ENCODE data around the gene SMIM41. TPM values are rescaled to one million over a fixed set of nuclear protein-coding genes. Genes with fewer than 3 reads are reported as not detected.
A peak's percentile ranks its signal among the peaks of the same experiment; 100 is the strongest.

The SMIM41 gene
- polyA plus RNA-seq, 3 donors = not detected

DNA sequence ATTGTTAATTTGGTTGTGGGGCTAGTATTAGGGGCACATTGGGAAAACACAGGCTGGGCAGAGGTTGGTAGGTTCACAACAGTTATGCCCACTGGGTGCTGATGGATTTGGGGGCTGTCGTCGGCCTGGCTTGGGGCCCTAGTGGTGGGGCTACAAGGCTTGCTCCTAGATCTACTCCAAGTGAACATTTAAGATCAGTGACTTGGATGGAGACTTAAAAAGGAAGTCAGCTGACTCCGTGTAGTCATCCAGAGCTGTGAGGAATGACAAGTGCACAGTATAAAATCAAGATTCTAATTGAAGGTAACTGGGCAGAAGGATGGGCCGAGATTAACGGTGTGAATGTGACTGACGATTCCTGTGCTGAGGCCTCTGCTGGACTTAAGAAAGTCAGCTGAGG lies 41.1 kb upstream of the SMIM41 start:
- H4K20me1 ChIP-seq (ENCODE audit: insufficient read depth, low read length) = no peaks in the 10 kb centered on the region
- no peaks in the 10 kb centered on the region for H3K9me3 ChIP-seq (replicated peaks in 1 of 2; ENCODE audit: control insufficient read depth in 1 of 2, insufficient read depth in 1 of 2, low read length in 2 of 2)
- Mint-ChIP-seq H3K27me3 (ENCODE audit: low read depth in 3 of 3) (peaks cover 39 to 47% (median 43%) of the 10 kb centered on the region in 3 donors), H3K27ac (peak overlapping the region; percentile 76 to 94 (median 86)), H3K36me3 (peaks cover 10 to 13% of the 10 kb centered on the region in 2 donors), H3K4me1 (peaks cover 54% of the 10 kb centered on the region), H3K9me3 (peaks cover 0 to 3% (median 0%) of the 10 kb centered on the region in 7 donors), H3K4me3 (peak overlapping the region; percentile 91)
- H3K4me1 ChIP-seq (ENCODE audit: control insufficient read depth in 1 of 2, insufficient read depth in 2 of 2, low read length in 2 of 2) = peaks cover 31 to 50% of the 10 kb centered on the region in 2 donors
- WGBS (ENCODE audit: insufficient coverage) = 73% methylated on average over 4 of the region's 6 CpGs
- TF ChIP-seq, protein P1, sequence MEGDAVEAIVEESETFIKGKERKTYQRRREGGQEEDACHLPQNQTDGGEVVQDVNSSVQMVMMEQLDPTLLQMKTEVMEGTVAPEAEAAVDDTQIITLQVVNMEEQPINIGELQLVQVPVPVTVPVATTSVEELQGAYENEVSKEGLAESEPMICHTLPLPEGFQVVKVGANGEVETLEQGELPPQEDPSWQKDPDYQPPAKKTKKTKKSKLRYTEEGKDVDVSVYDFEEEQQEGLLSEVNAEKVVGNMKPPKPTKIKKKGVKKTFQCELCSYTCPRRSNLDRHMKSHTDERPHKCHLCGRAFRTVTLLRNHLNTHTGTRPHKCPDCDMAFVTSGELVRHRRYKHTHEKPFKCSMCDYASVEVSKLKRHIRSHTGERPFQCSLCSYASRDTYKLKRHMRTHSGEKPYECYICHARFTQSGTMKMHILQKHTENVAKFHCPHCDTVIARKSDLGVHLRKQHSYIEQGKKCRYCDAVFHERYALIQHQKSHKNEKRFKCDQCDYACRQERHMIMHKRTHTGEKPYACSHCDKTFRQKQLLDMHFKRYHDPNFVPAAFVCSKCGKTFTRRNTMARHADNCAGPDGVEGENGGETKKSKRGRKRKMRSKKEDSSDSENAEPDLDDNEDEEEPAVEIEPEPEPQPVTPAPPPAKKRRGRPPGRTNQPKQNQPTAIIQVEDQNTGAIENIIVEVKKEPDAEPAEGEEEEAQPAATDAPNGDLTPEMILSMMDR (IDR thresholded peaks at IDR 0.05) = no peak
- H3K27me3 ChIP-seq (ENCODE audit: control insufficient read depth in 2 of 2, insufficient read depth in 2 of 2, low read length in 2 of 2) = peaks cover 8 to 28% of the 10 kb centered on the region in 2 donors
- no peak overlapping the region for H3K27ac ChIP-seq (ENCODE audit: low read depth in 1 of 2, low read length in 2 of 2)
- H3K4me3 ChIP-seq (replicated peaks in 1 of 3; ENCODE audit: low read depth in 2 of 3, low read length in 3 of 3) = peak overlapping the region in 1 of 3 experiments; percentile 73
- no peak overlapping the region for H3K9ac ChIP-seq (ENCODE audit: insufficient read depth, low read length, poor library complexity, severe bottlenecking)
- DNase-seq = peak in 2 of 3 donors; percentile 33 to 56
- no peaks in the 10 kb centered on the region for H3K36me3 ChIP-seq (replicated peaks in 1 of 2; ENCODE audit: control insufficient read depth in 1 of 2, insufficient read depth in 2 of 2, low read length in 2 of 2)
- H3K4me2 ChIP-seq (replicated peaks; ENCODE audit: extremely low read depth, low read length, poor library complexity, severe bottlenecking) = peak overlapping the region; percentile 8
- intact Hi-C loops (cut with micrococcal nuclease) = no loop called here
- no peak overlapping the region for H2AFZ ChIP-seq (ENCODE audit: insufficient read depth, low read depth, low read length, poor library complexity, severe bottlenecking)
- H3K79me2 ChIP-seq (ENCODE audit: insufficient read depth, low read length) = no peaks in the 10 kb centered on the region

DNA sequence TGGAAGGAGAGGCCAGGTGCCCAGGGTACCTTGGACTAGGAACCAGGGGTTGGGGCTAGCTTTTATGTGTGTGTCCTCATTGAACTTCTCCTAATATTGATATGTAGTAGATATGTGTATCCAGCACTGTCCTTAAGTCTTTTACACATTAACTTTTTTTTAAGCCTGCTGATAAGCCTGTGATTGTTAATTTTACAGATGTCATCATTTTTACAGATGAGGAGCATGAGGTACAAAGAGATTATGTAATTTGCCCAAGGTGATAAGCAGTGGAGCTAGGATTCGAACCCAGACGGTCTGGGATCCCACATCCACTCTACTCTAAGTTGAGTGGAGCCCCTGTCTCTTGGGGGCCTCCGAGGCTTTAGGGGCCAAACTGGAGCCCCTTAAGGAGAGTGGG lies 38.5 kb upstream of the SMIM41 start:
- Mint-ChIP-seq H3K9me3 (peaks cover 0 to 3% (median 0%) of the 10 kb centered on the region in 7 donors), H3K36me3 (peaks cover 8 to 13% of the 10 kb centered on the region in 2 donors), H3K27ac (peak overlapping the region in 3 of 7 donors; percentile 41 to 70 (median 57)), H3K4me3 (no peak overlapping the region), H3K4me1 (peaks cover 54% of the 10 kb centered on the region), H3K27me3 (ENCODE audit: low read depth in 3 of 3) (peaks cover 24 to 38% (median 28%) of the 10 kb centered on the region in 3 donors)
- Histone ChIP-seq H3K4me2 (replicated peaks; ENCODE audit: extremely low read depth, low read length, poor library complexity, severe bottlenecking) (no peak overlapping the region), H2AFZ (ENCODE audit: insufficient read depth, low read depth, low read length, poor library complexity, severe bottlenecking) (no peak overlapping the region), H3K4me3 (replicated peaks in 1 of 3; ENCODE audit: low read depth in 2 of 3, low read length in 3 of 3) (no peak overlapping the region), H3K27ac (ENCODE audit: low read depth in 1 of 2, low read length in 2 of 2) (no peak overlapping the region), H3K79me2 (ENCODE audit: insufficient read depth, low read length) (no peaks in the 10 kb centered on the region), H3K27me3 (ENCODE audit: control insufficient read depth in 2 of 2, insufficient read depth in 2 of 2, low read length in 2 of 2) (peaks cover 0 to 13% of the 10 kb centered on the region in 2 donors), H3K4me1 (ENCODE audit: control insufficient read depth in 1 of 2, insufficient read depth in 2 of 2, low read length in 2 of 2) (peaks cover 34 to 55% of the 10 kb centered on the region in 2 donors), H3K9me3 (replicated peaks in 1 of 2; ENCODE audit: control insufficient read depth in 1 of 2, insufficient read depth in 1 of 2, low read length in 2 of 2) (no peaks in the 10 kb centered on the region), H4K20me1 (ENCODE audit: insufficient read depth, low read length) (no peaks in the 10 kb centered on the region), H3K9ac (ENCODE audit: insufficient read depth, low read length, poor library complexity, severe bottlenecking) (no peak overlapping the region), H3K36me3 (replicated peaks in 1 of 2; ENCODE audit: control insufficient read depth in 1 of 2, insufficient read depth in 2 of 2, low read length in 2 of 2) (no peaks in the 10 kb centered on the region)
- TF ChIP-seq, protein P1 (IDR thresholded peaks at IDR 0.05) = no peak
- no CpG with 5 or more reads among the region's 3 CpGs for WGBS (ENCODE audit: insufficient coverage)
- intact Hi-C loops (cut with micrococcal nuclease) = no loop called here
- DNase-seq = no peak

Data from CD14-positive monocyte (primary cell).